Measurements from ENCODE around the gene IDE. TPM values are rescaled to one million over a fixed set of nuclear protein-coding genes. Genes with fewer than 3 reads are reported as not detected.

IDE gene
- total and polyA plus RNA-seq, 2 donors (not counting 1 experiment from before 2014, with no cell fraction given): 7.7 to 40.9 TPM

DNA sequence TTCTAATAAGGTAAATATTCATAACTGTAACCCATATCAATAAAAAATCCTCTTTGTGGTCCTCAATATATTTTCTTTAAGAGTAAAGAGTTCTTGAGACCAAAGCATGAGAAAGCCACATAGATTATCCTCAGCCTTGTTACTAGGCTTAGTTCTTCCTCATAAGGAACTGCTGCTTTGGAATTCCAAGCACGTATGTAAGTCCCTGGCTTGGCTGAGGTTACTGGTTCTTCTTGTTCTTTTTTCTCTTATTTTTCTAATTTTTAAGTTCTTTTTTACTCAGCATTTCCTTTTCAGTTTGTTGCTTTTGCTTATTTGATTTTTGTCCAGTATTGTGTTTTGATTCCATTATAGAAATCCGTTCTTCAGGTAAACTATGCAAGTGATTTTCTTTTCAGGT is 155.7 kb downstream of the IDE start:
- Histone ChIP-seq H3K9me3 (ENCODE audit: control extremely low read depth in 1 of 3, control insufficient read depth in 2 of 3, insufficient read depth in 1 of 3, low read length in 2 of 3) (peaks cover 0 to 24% (median 11%) of the 10 kb centered on the region in 3 donors), H4K20me1 (ENCODE audit: control insufficient read depth, insufficient read depth, low read length, poor library complexity, severe bottlenecking) (no peaks in the 10 kb centered on the region), H3K79me2 (ENCODE audit: control insufficient read depth, insufficient read depth, low read length) (no peaks in the 10 kb centered on the region), H3K36me3 (replicated peaks in 1 of 2; ENCODE audit: control extremely low read depth in 1 of 2, control insufficient read depth in 1 of 2, extremely low read depth in 1 of 2, insufficient read depth in 2 of 2, low read length in 1 of 2) (no peaks in the 10 kb centered on the region), H3K4me1 (ENCODE audit: control insufficient read depth in 2 of 2, insufficient read depth in 2 of 2, low read length in 2 of 2) (peaks cover 8 to 14% of the 10 kb centered on the region in 2 donors), H3K4me2 (replicated peaks; ENCODE audit: low read depth, low read length, poor library complexity, severe bottlenecking) (no peak overlapping the region), H3K4me3 (ENCODE audit: control extremely low read depth in 1 of 5, extremely low read depth in 1 of 5, insufficient read depth in 1 of 5, low read depth in 2 of 5, low read length in 4 of 5) (no peak overlapping the region), H2AFZ (ENCODE audit: insufficient read depth, low read depth, low read length, poor library complexity, severe bottlenecking) (no peak overlapping the region), H3K27me3 (replicated peaks in 1 of 4; ENCODE audit: control extremely low read depth in 1 of 4, control insufficient read depth in 3 of 4, insufficient read depth in 4 of 4, low read length in 3 of 4) (peaks cover 0 to 40% (median 22%) of the 10 kb centered on the region in 4 experiments), H3K27ac (ENCODE audit: low read length in 2 of 2) (no peak overlapping the region), H3K9ac (ENCODE audit: low read length) (no peak overlapping the region)
- WGBS (ENCODE audit: insufficient coverage): no CpG with 5 or more reads among the region's 2 CpGs
- POLR2A ChIA-PET: no interaction called here
- Mint-ChIP-seq H3K9me3 (ENCODE audit: insufficient read depth) (no peaks in the 10 kb centered on the region), H3K27ac (no peak overlapping the region), H3K27me3 (peaks cover 32% of the 10 kb centered on the region), H3K4me3 (no peak overlapping the region), H3K4me1 (peaks cover 10% of the 10 kb centered on the region)
- no peak for ATAC-seq (ENCODE audit: low read depth)
- CTCF ChIA-PET: no interaction called here
- no peak for DNase-seq
- intact Hi-C loops (cut with micrococcal nuclease): no loop called here
- TF ChIP-seq EZH2 (IDR thresholded peaks at IDR 0.05; ENCODE audit: borderline replicate concordance, insufficient read depth, low read depth, low read length, poor library complexity, severe bottlenecking): no peak
- no peak for TF ChIP-seq CTCF (IDR thresholded peaks at IDR 0.05)

DNA sequence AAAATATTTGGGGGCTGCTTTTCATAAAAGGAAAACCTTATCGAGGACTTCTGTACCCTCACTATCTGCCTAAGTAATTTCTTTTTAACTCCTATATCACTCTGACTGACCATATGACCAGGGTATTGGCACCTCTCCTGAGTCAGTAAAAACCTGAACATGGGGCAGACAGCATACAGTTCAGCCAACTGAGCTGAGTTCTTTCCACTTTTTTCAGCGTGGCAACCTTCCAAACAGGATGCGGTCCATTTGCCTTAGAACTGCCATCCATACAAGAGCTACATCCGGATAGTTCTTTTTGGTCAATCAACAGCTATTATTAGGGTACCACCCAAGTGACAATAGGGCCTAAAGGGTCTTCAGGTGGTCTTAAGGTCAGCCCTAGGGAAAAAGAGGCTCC is 160.4 kb downstream of the IDE start:
- Histone ChIP-seq H2AFZ (ENCODE audit: insufficient read depth, low read depth, low read length, poor library complexity, severe bottlenecking) (no peak overlapping the region), H3K27me3 (replicated peaks in 1 of 4; ENCODE audit: control extremely low read depth in 1 of 4, control insufficient read depth in 3 of 4, insufficient read depth in 4 of 4, low read length in 3 of 4) (peaks cover 0 to 10% (median 3%) of the 10 kb centered on the region in 4 experiments), H3K27ac (ENCODE audit: low read length in 2 of 2) (no peak overlapping the region), H3K4me2 (replicated peaks; ENCODE audit: low read depth, low read length, poor library complexity, severe bottlenecking) (no peak overlapping the region), H3K36me3 (replicated peaks in 1 of 2; ENCODE audit: control extremely low read depth in 1 of 2, control insufficient read depth in 1 of 2, extremely low read depth in 1 of 2, insufficient read depth in 2 of 2, low read length in 1 of 2) (no peaks in the 10 kb centered on the region), H3K79me2 (ENCODE audit: control insufficient read depth, insufficient read depth, low read length) (no peaks in the 10 kb centered on the region), H3K4me3 (ENCODE audit: control extremely low read depth in 1 of 5, extremely low read depth in 1 of 5, insufficient read depth in 1 of 5, low read depth in 2 of 5, low read length in 4 of 5) (no peak overlapping the region), H3K4me1 (ENCODE audit: control insufficient read depth in 2 of 2, insufficient read depth in 2 of 2, low read length in 2 of 2) (no peaks in the 10 kb centered on the region), H3K9me3 (ENCODE audit: control extremely low read depth in 1 of 3, control insufficient read depth in 2 of 3, insufficient read depth in 1 of 3, low read length in 2 of 3) (peaks cover 0 to 11% (median 9%) of the 10 kb centered on the region in 3 donors), H4K20me1 (ENCODE audit: control insufficient read depth, insufficient read depth, low read length, poor library complexity, severe bottlenecking) (no peaks in the 10 kb centered on the region), H3K9ac (ENCODE audit: low read length) (no peak overlapping the region)
- ATAC-seq (ENCODE audit: low read depth): no peak
- no peak for DNase-seq
- POLR2A ChIA-PET: no interaction called here
- no peaks in the 10 kb centered on the region for H3K4me1 Mint-ChIP-seq
- H3K27ac Mint-ChIP-seq: no peak overlapping the region
- no peaks in the 10 kb centered on the region for H3K9me3 Mint-ChIP-seq (ENCODE audit: insufficient read depth)
- CTCF ChIA-PET: no interaction called here
- H3K27me3 Mint-ChIP-seq: peaks cover 15% of the 10 kb centered on the region
- TF ChIP-seq CTCF (IDR thresholded peaks at IDR 0.05): no peak
- no peak for TF ChIP-seq EZH2 (IDR thresholded peaks at IDR 0.05; ENCODE audit: borderline replicate concordance, insufficient read depth, low read depth, low read length, poor library complexity, severe bottlenecking)
- no peak overlapping the region for H3K4me3 Mint-ChIP-seq
- intact Hi-C loops (cut with micrococcal nuclease): no loop called here
- WGBS (ENCODE audit: insufficient coverage): 92% methylated on average over 3 of the region's 4 CpGs
